GM18867 (cell line): ENCODE results near the gene MALRD1.

Experiments
- ATAC-seq: cut with Tn5 transposase; IDR thresholded peaks from one replicate; pipeline ENCODE4 v1.9.1; 2021; ENCODE audit warnings: mild to moderate bottlenecking, moderate library complexity; ENCODE audit not compliant: unreplicated experiment

Gene MALRD1

GRCh38 chr10:19209319-19209718, 160.7 kb downstream of the MALRD1 start:
- no peak for ATAC-seq

GRCh38 chr10:19212590-19212989, 164.0 kb downstream of the MALRD1 start:
- no peak for ATAC-seq

- no peak for ATAC-seq
Measured at GRCh38 chr10:19221216-19221615, 172.6 kb downstream of the MALRD1 start.

GRCh38 chr10:19226025-19226424, 177.4 kb downstream of the MALRD1 start:
- ATAC-seq = no peak

GRCh38 chr10:19231034-19231433, 182.4 kb downstream of the MALRD1 start:
- ATAC-seq = no peak

- ATAC-seq = no peak
Measured at GRCh38 chr10:19245889-19246752, 197.5 kb downstream of the MALRD1 start.

- ATAC-seq = no peak
Measured at GRCh38 chr10:19247843-19248242, 199.2 kb downstream of the MALRD1 start.

- no peak for ATAC-seq
Measured at GRCh38 chr10:19250546-19250945, 201.9 kb downstream of the MALRD1 start.

GRCh38 chr10:19252531-19252930, 203.9 kb downstream of the MALRD1 start:
- no peak for ATAC-seq

GRCh38 chr10:19256331-19256730, 207.7 kb downstream of the MALRD1 start:
- no peak for ATAC-seq

- ATAC-seq = no peak
Measured at GRCh38 chr10:19263262-19263661, 214.7 kb downstream of the MALRD1 start.

- ATAC-seq = no peak
Measured at GRCh38 chr10:19283285-19283684, 234.7 kb downstream of the MALRD1 start.

- ATAC-seq = no peak
Measured at GRCh38 chr10:19283786-19284185, 235.2 kb downstream of the MALRD1 start.

GRCh38 chr10:19290770-19291169, 242.2 kb downstream of the MALRD1 start:
- no peak for ATAC-seq

GRCh38 chr10:19294233-19294632, 245.6 kb downstream of the MALRD1 start:
- ATAC-seq = no peak

- ATAC-seq = no peak
Measured at GRCh38 chr10:19299645-19300044, 251.0 kb downstream of the MALRD1 start.

GRCh38 chr10:19302117-19302516, 253.5 kb downstream of the MALRD1 start:
- ATAC-seq = no peak

GRCh38 chr10:19310066-19310465, 261.5 kb downstream of the MALRD1 start:
- no peak for ATAC-seq

GRCh38 chr10:19316204-19316870, 267.7 kb downstream of the MALRD1 start:
- ATAC-seq = no peak

GRCh38 chr10:19317952-19318351, 269.4 kb downstream of the MALRD1 start:
- no peak for ATAC-seq

- ATAC-seq = no peak
Measured at GRCh38 chr10:19325581-19325980, 277.0 kb downstream of the MALRD1 start.

- no peak for ATAC-seq
Measured at GRCh38 chr10:19328582-19328981, 280.0 kb downstream of the MALRD1 start.
